Peyer's patch (tissue), 4 donors: Measurements from ENCODE around the gene TAS1R3.

Experiments used
- CTCF ChIP-seq, 6 experiments: fragments of 450-650 bp in 4 of 6; fragments of 200-600 bp in 2 of 6; sonication (generic) in 1 of 6; IDR thresholded peaks; one replicate each; pipeline ENCODE4 v1.5.1; 2017 to 2019; ENCODE audit warnings: antibody characterized with exemption in 6 of 6, mild to moderate bottlenecking in 3 of 6, moderate library complexity in 1 of 6
- POLR2A ChIP-seq, 2 donors: fragments of 450-650 bp; IDR thresholded peaks; one replicate each; pipeline ENCODE4 v1.5.1; 2017; ENCODE audit warnings: antibody characterized with exemption in 2 of 2, mild to moderate bottlenecking in 2 of 2, moderate library complexity in 2 of 2

GRCh38 chr1:1306661-1307260 is 24.3 kb upstream of the TAS1R3 start:
- TF ChIP-seq POLR2A (IDR thresholded peaks at IDR 0.05): no peak
- no peak for TF ChIP-seq CTCF (IDR thresholded peaks at IDR 0.05)
